ENCODE data around the gene AMPD2. TPM values are rescaled to one million over a fixed set of nuclear protein-coding genes. Genes with fewer than 3 reads are reported as not detected.

The AMPD2 gene
- total and polyA plus RNA-seq, 2 of the 8 experiments (the other 6 are each of a cell fraction or from before 2014, with no cell fraction given) = 37.2 to 67.7 TPM

- no peaks in the 10 kb centered on the region for H3K36me3 ChIP-seq (ENCODE audit: control insufficient read depth in 2 of 4, insufficient read depth in 4 of 4, low read length in 3 of 4)
- H2AFZ ChIP-seq (ENCODE audit: low read length) = no peak overlapping the region
- no peak for FAIRE-seq
- H3K9me3 ChIP-seq (ENCODE audit: insufficient read depth in 2 of 2, low read depth in 1 of 2, low read length in 1 of 2) = no peaks in the 10 kb centered on the region
- H3K4me1 ChIP-seq (replicated peaks in 1 of 4; ENCODE audit: control insufficient read depth in 3 of 4, insufficient read depth in 4 of 4, low read length in 3 of 4) = 0 out of 7 replicates have a peak, but pooled peaks cover 0 to 3% (median 0%) of the 10 kb centered on the region in 4 experiments
- peaks cover 9% of the 10 kb centered on the region for H3K23me2 ChIP-seq (ENCODE audit: low read depth, low read length)
- CTCF ChIA-PET (ENCODE audit: partially characterized antibody) = interaction anchor here (0.8 to 11.8 kb wide), 7 partner anchors 17 to 327 kb away, joined by 3 to 185 read pairs (median 5); partner anchors contain the start of genes AHCYL1 and GSTM1
- peaks cover 0 to 5% (median 4%) of the 10 kb centered on the region in 4 experiments; a peak in 6 of 7 replicates for H3K27me3 ChIP-seq (replicated peaks in 1 of 4; ENCODE audit: control insufficient read depth in 3 of 4, extremely low read depth in 1 of 4, insufficient read depth in 3 of 4, low read length in 3 of 4)
- no peak overlapping the region for H4K5ac ChIP-seq (ENCODE audit: insufficient read length, low read depth, low read length)
- H4K91ac ChIP-seq (replicated peaks; ENCODE audit: insufficient read length, low read length) = no peak overlapping the region
- H3K4me3 ChIP-seq (ENCODE audit: extremely low read depth in 1 of 4, insufficient read depth in 2 of 4, low read depth in 3 of 4, low read length in 4 of 4) = no peak overlapping the region
- H2BK12ac ChIP-seq (ENCODE audit: low read depth, low read length) = no peak overlapping the region
- POLR2A ChIA-PET (ENCODE audit: partially characterized antibody) = interaction anchor here (1.1 kb wide), 1 partner anchor 40 kb away, joined by 3 read pairs; no protein-coding TSS in a partner anchor
- no peak overlapping the region for H2AK5ac ChIP-seq (ENCODE audit: low read depth, low read length)
- H3K4ac ChIP-seq (replicated peaks; ENCODE audit: insufficient read length, low read depth, low read length) = no peak overlapping the region
- WGBS, 2 experiments (ENCODE audit: extremely low coverage in 1 of 2, insufficient coverage in 1 of 2, insufficient read length in 1 of 2, insufficient replicate concordance in 2 of 2, low coverage in 1 of 2, low lambda C conversion rate in 2 of 2, missing lambda C conversion rate in 1 of 2) = 88% methylated on average over 2 of the region's 4 CpGs; no CpG with 5 or more reads in 1 of the 2 experiments
- TF ChIP-seq RAD21 (IDR thresholded peaks at IDR 0.05 in 1 of 2, conservative IDR thresholded peaks at IDR 0.05 in 1 of 2; ENCODE audit: low read depth in 2 of 2, low read length in 2 of 2) = no peak
- TF ChIP-seq HDAC2 (IDR thresholded peaks at IDR 0.05; ENCODE audit: borderline replicate concordance in 1 of 2, low read depth in 2 of 2, low read length in 2 of 2) = no peak
- TF ChIP-seq NRF1 (IDR thresholded peaks at IDR 0.05; ENCODE audit: low read depth, low read length) = no peak
- H4K20me1 ChIP-seq (replicated peaks in 1 of 2; ENCODE audit: control insufficient read depth in 1 of 2, insufficient read depth in 2 of 2, low read length in 2 of 2) = no peaks in the 10 kb centered on the region
- H2BK20ac ChIP-seq (ENCODE audit: low read length) = no peak overlapping the region
- H3K79me2 ChIP-seq (ENCODE audit: control insufficient read depth in 1 of 2, insufficient read depth in 2 of 2, low read length in 2 of 2) = no peaks in the 10 kb centered on the region
- no peak overlapping the region for H2BK15ac ChIP-seq (ENCODE audit: low read length)
- H3K56ac ChIP-seq (replicated peaks; ENCODE audit: insufficient read length, low read depth, low read length) = no peak overlapping the region
- no peak overlapping the region for H2BK5ac ChIP-seq (ENCODE audit: low read depth, low read length)
- H3K14ac ChIP-seq (ENCODE audit: insufficient read length) = no peak overlapping the region
- no peak overlapping the region for H3K23ac ChIP-seq (ENCODE audit: insufficient read length)
- no peaks in the 10 kb centered on the region for H3K79me1 ChIP-seq (ENCODE audit: low read depth, low read length)
- H3K18ac ChIP-seq (ENCODE audit: extremely low read depth, low read length) = no peak overlapping the region
- H2BK120ac ChIP-seq (replicated peaks; ENCODE audit: low read depth, low read length) = no peak overlapping the region
- DNase-seq (ENCODE audit: low read depth in 1 of 2, low spot score in 2 of 2) = no peak
- H4K8ac ChIP-seq (ENCODE audit: extremely low read depth, insufficient read depth, low read length) = no peak overlapping the region
- H3K4me2 ChIP-seq (ENCODE audit: insufficient read depth in 1 of 2, low read depth in 2 of 2, low read length in 2 of 2) = no peak overlapping the region
- no peak overlapping the region for H3K27ac ChIP-seq (ENCODE audit: low read depth, low read length)
- no peak overlapping the region for H3K9ac ChIP-seq (replicated peaks in 1 of 4; ENCODE audit: extremely low read depth in 1 of 4, low read depth in 3 of 4, low read length in 3 of 4)
Measured at GRCh38 chr1:109657395-109657794, 37.8 kb downstream of the AMPD2 start.

Data from H1 (cell line).